Activated CD4-positive, alpha-beta T cell treated with anti-CD3 and anti-CD28 coated beads for 36 hours (primary cell): ENCODE results near the gene LAMA2. TPM values are rescaled to one million over a fixed set of nuclear protein-coding genes. Genes with fewer than 3 reads are reported as not detected.

Experiments used
- ATAC-seq: fragments of 200-7000 bp; cut with Tn5 transposase; one replicate; pipeline ENCODE4 v1.10.0; 2021; ENCODE audit warnings: mild to moderate bottlenecking, moderate library complexity
- CTCF ChIA-PET: fragments of 350-600 bp; sonication (Branson Sonifier 250); formaldehyde crosslinking; loops from one replicate; lab custom pipeline; 2021; ENCODE audit warnings: antibody characterized with exemption; lab: Charles Lee
- POLR2A ChIA-PET: fragments of 350-600 bp; sonication (Branson Sonifier 250); formaldehyde crosslinking; loops from one replicate; lab custom pipeline; 2021; ENCODE audit warnings: antibody characterized with exemption, inconsistent platforms; lab: Charles Lee
- DNase-seq: peaks from one replicate; pipeline ENCODE4 v3.0.0-alpha.2; 2020
- H3K27ac Mint-ChIP-seq: one replicate; pipeline ENCODE4 v1.8.0; 2021; ENCODE audit warnings: mixed read lengths
- H3K27me3 Mint-ChIP-seq: one replicate; pipeline ENCODE4 v1.8.0; 2021; ENCODE audit warnings: mixed read lengths
- H3K36me3 Mint-ChIP-seq: one replicate; pipeline ENCODE4 v1.8.0; 2021; ENCODE audit warnings: low read depth, mixed read lengths
- H3K4me1 Mint-ChIP-seq: one replicate; pipeline ENCODE4 v1.8.0; 2021; ENCODE audit warnings: mixed read lengths
- H3K4me3 Mint-ChIP-seq: one replicate; pipeline ENCODE4 v1.8.0; 2021; ENCODE audit warnings: mild to moderate bottlenecking, moderate library complexity, mixed read lengths
- H3K9me3 Mint-ChIP-seq: one replicate; pipeline ENCODE4 v1.8.0; 2021; ENCODE audit warnings: low read depth, mixed read lengths
- intact Hi-C, 2 experiments: fragments of 100-400 bp; cut with DNase I in 1 of 2; cut with micrococcal nuclease in 1 of 2; formaldehyde crosslinking; loops; one replicate each; pipeline versions ENCODE4 v1.14.2 to v1.15.1; 2022 to 2024; cut with DNase I, micrococcal nuclease
- total RNA-seq, 2 experiments: library from RNA; stranded (reverse); gene quantifications; one replicate each; pipeline ENCODE4 v1.2.3, GENCODE V29; 2021

Gene LAMA2
- total RNA-seq, 2 experiments from 2014 or later, result 0.65 to 0.80 TPM

DNA sequence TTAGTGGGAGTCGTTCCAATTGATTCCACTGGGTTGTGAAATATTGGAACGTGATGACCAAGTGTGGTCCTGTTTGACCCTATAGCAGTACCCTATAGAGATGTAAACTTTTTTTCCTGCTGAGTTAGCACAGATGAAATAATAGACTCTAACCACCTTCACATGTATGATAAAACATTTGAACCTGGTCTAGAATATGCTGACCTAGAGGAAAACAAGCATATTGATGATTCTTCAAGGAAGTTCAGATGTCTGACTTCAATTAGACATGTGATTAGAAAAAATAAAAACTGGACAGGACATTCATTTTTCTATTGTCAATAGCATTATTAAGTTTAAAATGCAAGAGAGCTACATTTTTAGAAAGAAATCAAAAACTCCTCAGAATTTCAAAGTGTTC, 424.9 kb downstream of the LAMA2 start:
- H3K27me3 Mint-ChIP-seq, result peaks cover 11% of the 10 kb centered on the region
- CTCF ChIA-PET, result no interaction called here

DNA sequence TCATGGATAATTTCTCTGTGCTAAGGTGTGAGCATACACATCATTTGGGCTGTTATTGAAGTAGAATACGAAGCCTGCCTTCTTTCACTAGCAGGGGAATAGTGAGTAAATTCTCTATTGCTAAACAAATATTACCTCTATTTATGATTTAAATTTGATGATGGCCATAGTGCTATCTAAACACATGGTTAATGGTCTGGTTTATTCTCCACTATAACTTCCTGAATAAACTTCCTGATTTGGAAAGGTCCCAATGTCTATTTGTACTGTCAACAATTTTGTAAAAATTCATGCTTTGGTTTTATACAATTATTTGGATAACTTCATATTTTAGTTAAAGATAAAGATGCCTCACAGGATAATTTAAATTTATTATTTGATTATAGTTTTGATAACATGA, 426.2 kb downstream of the LAMA2 start:
- Mint-ChIP-seq H3K27ac (no peak overlapping the region), H3K27me3 (peaks cover 11% of the 10 kb centered on the region), H3K36me3 (no peaks in the 10 kb centered on the region), H3K9me3 (no peaks in the 10 kb centered on the region), H3K4me1 (no peaks in the 10 kb centered on the region), H3K4me3 (no peak overlapping the region)
- ChIA-PET POLR2A (no interaction called here), CTCF (no interaction called here)
- ATAC-seq (no peak), DNase-seq (no peak)
- intact Hi-C loops, result no loop called here

More for the DNA sequence above, 424.9 kb downstream of the LAMA2 start:
- no peak overlapping the region for H3K4me3 Mint-ChIP-seq
- H3K36me3 Mint-ChIP-seq, result no peaks in the 10 kb centered on the region
- H3K27ac Mint-ChIP-seq, result no peak overlapping the region
- intact Hi-C loops, result no loop called here
- POLR2A ChIA-PET, result no interaction called here
- H3K9me3 Mint-ChIP-seq, result no peaks in the 10 kb centered on the region
- ATAC-seq, result no peak
- H3K4me1 Mint-ChIP-seq, result no peaks in the 10 kb centered on the region
- no peak for DNase-seq

DNA sequence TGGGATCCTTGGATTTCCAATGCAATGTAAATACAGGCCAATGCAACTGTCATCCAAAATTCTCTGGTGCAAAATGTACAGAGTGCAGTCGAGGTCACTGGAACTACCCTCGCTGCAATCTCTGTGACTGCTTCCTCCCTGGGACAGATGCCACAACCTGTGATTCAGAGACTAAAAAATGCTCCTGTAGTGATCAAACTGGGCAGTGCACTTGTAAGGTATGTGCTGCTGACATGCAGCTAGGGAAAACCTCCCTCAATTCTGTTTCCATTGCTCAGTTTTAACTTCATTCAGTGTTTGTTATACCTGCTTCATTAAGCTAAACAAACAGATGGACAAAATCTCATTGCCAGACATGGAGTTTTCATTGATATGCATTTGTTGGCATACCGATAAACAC, 429.9 kb downstream of the LAMA2 start:
- CTCF ChIA-PET, result no interaction called here
- H3K9me3 Mint-ChIP-seq, result no peaks in the 10 kb centered on the region
- H3K27ac Mint-ChIP-seq, result no peak overlapping the region
- DNase-seq, result no peak
- no peaks in the 10 kb centered on the region for H3K4me1 Mint-ChIP-seq
- ATAC-seq, result no peak
- no peak overlapping the region for H3K4me3 Mint-ChIP-seq
- peaks cover 4% of the 10 kb centered on the region for H3K27me3 Mint-ChIP-seq
- intact Hi-C loops, result no loop called here
- POLR2A ChIA-PET, result no interaction called here
- H3K36me3 Mint-ChIP-seq, result no peaks in the 10 kb centered on the region

DNA sequence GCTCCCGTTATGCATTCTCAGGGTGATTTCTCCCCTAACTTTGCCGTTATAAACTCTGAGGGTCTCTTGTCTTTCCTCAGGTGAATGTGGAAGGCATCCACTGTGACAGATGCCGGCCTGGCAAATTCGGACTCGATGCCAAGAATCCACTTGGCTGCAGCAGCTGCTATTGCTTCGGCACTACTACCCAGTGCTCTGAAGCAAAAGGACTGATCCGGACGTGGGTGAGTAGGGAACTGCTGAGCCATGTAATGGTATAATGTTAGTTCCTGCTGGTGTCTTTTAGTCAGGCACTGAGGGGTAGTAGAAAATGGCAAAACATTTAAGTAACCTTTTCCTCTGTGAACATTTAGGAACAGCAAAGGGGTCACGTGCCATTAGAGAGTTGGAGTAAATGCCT, 431.6 kb downstream of the LAMA2 start:
- Mint-ChIP-seq H3K4me3 (no peak overlapping the region), H3K27me3 (peaks cover 7% of the 10 kb centered on the region), H3K27ac (no peak overlapping the region), H3K4me1 (no peaks in the 10 kb centered on the region), H3K36me3 (no peaks in the 10 kb centered on the region), H3K9me3 (no peaks in the 10 kb centered on the region)
- DNase-seq (no peak), ATAC-seq (no peak)
- intact Hi-C loops, result no loop called here
- ChIA-PET CTCF (no interaction called here), POLR2A (no interaction called here)

DNA sequence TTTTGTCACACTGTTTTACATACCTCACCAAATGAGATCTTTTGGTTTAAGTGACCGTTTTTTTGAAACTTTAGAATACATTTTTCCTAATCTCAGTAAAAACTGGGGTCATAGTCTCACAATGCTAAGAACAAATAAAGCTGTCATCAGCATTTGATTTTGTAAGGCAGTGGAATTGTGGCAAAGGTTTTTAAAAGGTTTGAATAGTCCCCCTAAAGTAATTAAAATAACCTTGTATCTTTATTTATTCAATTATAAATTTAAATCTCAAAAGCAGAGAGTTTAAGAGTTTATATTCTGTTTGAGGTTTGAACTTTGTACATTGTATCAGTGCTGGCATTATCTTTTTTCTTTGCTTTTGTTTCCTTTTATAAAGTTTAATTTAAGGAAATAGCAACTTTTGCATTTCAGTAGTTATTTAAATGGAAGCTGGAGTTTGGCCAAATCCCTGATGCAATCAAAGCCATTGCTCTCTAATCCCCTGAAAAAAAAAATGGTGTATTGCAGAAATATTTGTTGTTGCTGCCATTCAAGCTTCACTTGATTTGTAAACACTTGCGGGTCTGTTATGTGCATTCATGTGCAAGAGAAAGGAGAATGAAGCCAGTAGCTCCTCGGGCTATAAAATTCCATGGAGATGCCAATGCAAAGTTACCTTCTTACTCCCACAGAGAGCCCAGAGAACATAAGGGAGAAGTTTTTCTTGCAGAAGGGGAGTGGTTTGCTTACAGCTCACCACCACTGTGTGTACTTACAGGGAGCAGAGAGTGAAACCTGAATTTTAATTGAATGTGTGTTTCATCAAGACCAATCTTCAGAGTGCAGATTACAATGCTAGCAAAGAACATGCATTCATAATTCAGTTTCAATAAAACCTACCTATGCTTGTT, 435.2 kb downstream of the LAMA2 start:
- Mint-ChIP-seq H3K4me3 (no peak overlapping the region), H3K9me3 (no peaks in the 10 kb centered on the region), H3K36me3 (no peaks in the 10 kb centered on the region), H3K4me1 (no peaks in the 10 kb centered on the region), H3K27ac (no peak overlapping the region), H3K27me3 (peaks cover 6% of the 10 kb centered on the region)
- intact Hi-C loops, result no loop called here
- CTCF ChIA-PET, result interaction anchor here (0.6 kb wide), 1 partner anchor 51 kb away, joined by 4 read pairs; no protein-coding TSS in a partner anchor
- POLR2A ChIA-PET, result no interaction called here
- ATAC-seq (no peak), DNase-seq (no peak)

DNA sequence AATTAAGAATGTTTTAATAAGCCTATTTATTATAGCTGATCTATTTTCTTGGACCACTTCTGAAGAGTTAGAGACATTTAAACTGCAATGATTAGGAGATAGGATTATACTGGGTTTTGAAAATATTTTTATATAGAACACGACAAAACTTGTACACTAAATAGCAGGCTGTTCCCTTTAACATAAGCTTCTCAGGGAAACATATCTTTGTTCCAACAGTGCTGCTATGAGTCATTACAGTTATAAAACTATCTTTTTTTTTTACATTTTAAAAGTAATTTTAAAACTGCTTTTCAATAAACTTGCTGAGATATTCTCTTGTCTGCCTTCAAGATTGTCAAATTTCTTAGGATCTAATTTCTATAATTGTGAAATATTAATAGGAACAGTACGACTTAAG, 438.0 kb downstream of the LAMA2 start:
- ChIA-PET POLR2A (no interaction called here), CTCF (interaction anchor here (2.8 kb wide), 1 partner anchor 50 kb away, joined by 7 read pairs; no protein-coding TSS in a partner anchor)
- no peaks in the 10 kb centered on the region for H3K36me3 Mint-ChIP-seq
- H3K27me3 Mint-ChIP-seq, result peaks cover 6% of the 10 kb centered on the region
- H3K27ac Mint-ChIP-seq, result no peak overlapping the region
- intact Hi-C loops, result no loop called here
- ATAC-seq (no peak), DNase-seq (no peak)
- H3K4me1 Mint-ChIP-seq, result no peaks in the 10 kb centered on the region
- no peak overlapping the region for H3K4me3 Mint-ChIP-seq
- H3K9me3 Mint-ChIP-seq, result no peaks in the 10 kb centered on the region

DNA sequence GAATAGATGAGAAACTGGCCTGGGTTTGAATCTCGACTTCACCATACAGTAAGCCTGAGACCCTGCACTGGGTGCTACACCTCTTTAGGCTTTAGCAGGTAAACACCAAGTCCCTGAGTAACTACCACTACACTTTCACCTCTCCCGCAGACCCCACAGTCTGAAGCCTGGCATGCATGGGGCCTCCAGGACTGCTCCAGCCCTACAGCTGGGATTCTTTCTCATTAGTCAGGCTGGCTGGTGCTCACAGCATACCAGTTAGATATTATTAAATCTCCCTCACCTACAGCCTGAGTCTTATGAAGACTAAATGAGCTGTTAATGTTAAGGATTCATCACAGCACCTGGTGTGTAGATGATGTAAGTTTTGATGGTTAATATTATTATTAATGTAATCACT, 438.4 kb downstream of the LAMA2 start:
- intact Hi-C loops, result no loop called here
- DNase-seq, result no peak
- POLR2A ChIA-PET, result no interaction called here
- Mint-ChIP-seq H3K36me3 (no peaks in the 10 kb centered on the region), H3K27me3 (peaks cover 6% of the 10 kb centered on the region), H3K4me3 (no peak overlapping the region), H3K9me3 (no peaks in the 10 kb centered on the region), H3K27ac (no peak overlapping the region), H3K4me1 (no peaks in the 10 kb centered on the region)
- CTCF ChIA-PET, result interaction anchor here (2.8 kb wide), 1 partner anchor 49 kb away, joined by 7 read pairs; no protein-coding TSS in a partner anchor
- ATAC-seq, result no peak

DNA sequence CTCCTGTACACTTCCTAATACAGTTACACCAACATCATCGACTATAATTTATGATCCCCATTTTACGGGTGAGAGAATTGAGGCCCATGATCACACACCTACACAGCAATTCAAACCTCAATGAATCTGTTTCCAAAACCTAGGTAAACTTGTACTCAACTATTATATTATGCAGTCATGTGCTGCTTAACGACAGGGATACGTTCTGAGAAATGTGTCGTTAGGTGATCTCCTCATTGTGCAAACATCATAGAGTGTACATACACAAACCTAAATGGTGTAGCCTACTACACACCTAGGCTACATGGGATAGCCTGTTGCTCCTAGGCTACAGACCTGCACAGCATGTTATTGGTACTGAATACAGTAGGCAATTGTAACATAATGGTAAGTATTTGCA, 441.4 kb downstream of the LAMA2 start:
- ATAC-seq (no peak), DNase-seq (no peak)
- no peak overlapping the region for H3K4me3 Mint-ChIP-seq
- intact Hi-C loops, result no loop called here
- H3K4me1 Mint-ChIP-seq, result no peaks in the 10 kb centered on the region
- H3K9me3 Mint-ChIP-seq, result no peaks in the 10 kb centered on the region
- H3K27ac Mint-ChIP-seq, result no peak overlapping the region
- POLR2A ChIA-PET, result no interaction called here
- no peaks in the 10 kb centered on the region for H3K36me3 Mint-ChIP-seq
- H3K27me3 Mint-ChIP-seq, result peaks cover 2% of the 10 kb centered on the region
- CTCF ChIA-PET, result no interaction called here

DNA sequence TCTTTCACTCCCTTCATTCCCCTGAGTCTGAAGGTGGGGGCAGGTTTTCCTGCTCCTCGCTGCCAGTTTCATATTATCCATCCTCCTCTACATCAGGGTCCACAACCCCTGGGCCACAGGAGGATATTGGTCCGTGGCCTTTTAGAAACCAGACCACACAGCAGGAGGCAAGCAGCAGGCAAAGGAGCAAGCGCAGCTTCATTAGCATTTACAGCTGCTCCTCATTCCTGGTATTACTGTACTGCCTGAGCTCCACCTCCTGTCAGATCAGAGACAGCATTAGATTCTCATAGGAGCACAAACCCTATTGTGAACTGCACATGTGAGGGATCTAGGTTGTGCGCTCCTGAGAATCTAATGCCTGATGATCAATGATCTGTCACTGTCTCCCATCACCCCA, 446.7 kb downstream of the LAMA2 start:
- Mint-ChIP-seq H3K4me3 (no peak overlapping the region), H3K36me3 (no peaks in the 10 kb centered on the region), H3K27me3 (no peaks in the 10 kb centered on the region), H3K4me1 (no peaks in the 10 kb centered on the region), H3K9me3 (no peaks in the 10 kb centered on the region), H3K27ac (no peak overlapping the region)
- ChIA-PET CTCF (no interaction called here), POLR2A (no interaction called here)
- no peak for DNase-seq
- intact Hi-C loops, result no loop called here
- ATAC-seq, result no peak

DNA sequence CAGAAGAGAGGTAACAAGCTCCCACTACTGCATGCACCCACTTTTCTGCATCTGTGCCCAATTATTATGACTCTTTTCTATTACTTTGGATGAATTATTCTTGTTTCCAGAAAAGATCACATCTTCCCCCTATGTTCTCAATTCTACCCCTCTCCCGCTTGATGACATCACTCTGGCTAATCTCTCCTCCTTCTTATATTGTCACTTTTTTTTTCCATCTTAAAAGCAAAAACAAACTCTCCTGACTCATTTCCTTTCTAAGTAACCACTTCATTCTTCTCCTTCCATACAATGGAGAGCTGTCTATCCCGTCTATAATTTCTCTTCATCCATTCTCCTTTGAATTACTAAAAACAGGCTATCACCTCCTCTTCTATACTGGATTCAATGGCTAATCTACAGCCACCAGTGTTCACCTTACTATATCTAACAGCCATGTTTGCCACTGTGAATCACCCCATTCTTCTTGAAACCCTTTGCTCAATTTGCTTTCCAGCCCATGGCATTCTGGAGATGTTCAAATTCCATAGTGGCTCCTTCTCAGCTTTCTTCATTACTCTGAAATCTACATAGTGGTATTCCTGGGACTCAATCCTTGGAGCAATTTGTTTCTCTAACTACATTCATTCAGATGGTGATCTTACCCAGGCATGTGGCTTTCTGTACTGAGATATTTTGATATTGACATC, 448.7 kb downstream of the LAMA2 start:
- Mint-ChIP-seq H3K36me3 (no peaks in the 10 kb centered on the region), H3K9me3 (no peaks in the 10 kb centered on the region), H3K4me3 (no peak overlapping the region), H3K27me3 (no peaks in the 10 kb centered on the region), H3K4me1 (no peaks in the 10 kb centered on the region), H3K27ac (no peak overlapping the region)
- ATAC-seq (no peak), DNase-seq (no peak)
- ChIA-PET POLR2A (no interaction called here), CTCF (interaction anchor here (1.1 kb wide), 1 partner anchor 39 kb away, joined by 3 read pairs; no protein-coding TSS in a partner anchor)
- intact Hi-C loops, result no loop called here

DNA sequence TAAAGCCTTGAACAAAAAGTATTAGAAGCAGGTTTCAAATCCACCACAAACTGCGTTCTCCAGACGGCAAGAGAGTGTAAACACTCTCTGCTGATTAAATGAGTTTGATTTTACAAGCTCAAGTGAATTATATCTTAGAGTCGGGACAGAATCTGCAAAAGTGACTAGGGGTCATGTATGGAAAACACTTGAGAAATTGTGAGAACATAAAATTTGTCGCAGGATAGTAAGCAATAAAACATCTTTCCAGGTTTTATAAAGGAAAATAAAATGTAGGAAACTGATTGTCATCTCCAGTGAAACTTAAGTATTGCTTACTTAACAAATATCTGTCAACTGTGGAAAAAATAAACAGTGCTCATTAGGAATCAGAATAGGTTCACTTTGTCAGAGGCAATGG, 452.9 kb downstream of the LAMA2 start:
- intact Hi-C loops, result no loop called here
- Mint-ChIP-seq H3K4me1 (no peaks in the 10 kb centered on the region), H3K4me3 (no peak overlapping the region), H3K36me3 (no peaks in the 10 kb centered on the region), H3K9me3 (peaks cover 2% of the 10 kb centered on the region), H3K27ac (no peak overlapping the region), H3K27me3 (peaks cover 10% of the 10 kb centered on the region)
- ChIA-PET POLR2A (no interaction called here), CTCF (no interaction called here)
- DNase-seq (no peak), ATAC-seq (no peak)

DNA sequence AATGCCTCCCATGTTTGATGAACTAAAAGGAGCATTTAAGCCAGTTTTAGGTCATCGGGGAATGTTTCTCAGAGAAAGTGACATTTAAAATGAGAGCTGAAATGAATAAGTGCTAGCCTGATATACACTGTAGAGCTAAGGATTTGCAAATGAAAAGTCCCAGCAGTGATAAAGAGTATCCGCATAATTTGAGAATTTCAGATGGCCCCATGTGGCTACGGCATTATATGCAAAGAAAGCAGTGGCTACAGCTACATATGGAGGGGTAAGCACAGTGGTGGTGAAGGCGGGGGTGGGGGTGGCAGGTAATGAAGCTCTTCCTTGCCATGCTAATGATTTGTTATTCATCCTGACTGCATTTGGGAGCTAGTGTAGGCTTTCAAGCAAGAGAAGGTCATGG, 455.7 kb downstream of the LAMA2 start:
- no peaks in the 10 kb centered on the region for H3K36me3 Mint-ChIP-seq
- no peak overlapping the region for H3K27ac Mint-ChIP-seq
- no peak overlapping the region for H3K4me3 Mint-ChIP-seq
- no peak for DNase-seq
- H3K9me3 Mint-ChIP-seq, result peaks cover 2% of the 10 kb centered on the region
- ATAC-seq, result no peak
- H3K27me3 Mint-ChIP-seq, result peaks cover 10% of the 10 kb centered on the region
- POLR2A ChIA-PET, result no interaction called here
- intact Hi-C loops, result no loop called here
- CTCF ChIA-PET, result interaction anchor here (0.9 kb wide), 1 partner anchor 32 kb away, joined by 3 read pairs; no protein-coding TSS in a partner anchor
- no peaks in the 10 kb centered on the region for H3K4me1 Mint-ChIP-seq
